Measurements from ENCODE around the gene TAPT1. TPM values are rescaled to one million over a fixed set of nuclear protein-coding genes. Genes with fewer than 3 reads are reported as not detected.

Gene TAPT1
- total RNA-seq, 1 donor from 2014 or later, result 25.3 TPM

GRCh38 chr4:16257611-16258010, 31.3 kb upstream of the TAPT1 start:
- Histone ChIP-seq H3K4me3 (ENCODE audit: insufficient read depth, low read depth, low read length) (no peak overlapping the region), H3K4me1 (ENCODE audit: insufficient read depth, low read length) (peaks cover 12% of the 10 kb centered on the region), H3K79me2 (ENCODE audit: insufficient read depth, low read length) (no peaks in the 10 kb centered on the region), H3K9me3 (ENCODE audit: insufficient read depth, low read depth, low read length) (no peaks in the 10 kb centered on the region), H3K36me3 (ENCODE audit: insufficient read depth, low read length) (no peaks in the 10 kb centered on the region), H3K27ac (ENCODE audit: low read depth, low read length) (no peak overlapping the region), H3K27me3 (ENCODE audit: insufficient read depth, low read length) (no peaks in the 10 kb centered on the region), H4K20me1 (ENCODE audit: insufficient read depth, low read length) (no peaks in the 10 kb centered on the region), H2AFZ (ENCODE audit: low read depth, low read length) (no peak overlapping the region), H3K9ac (ENCODE audit: low read length) (no peak overlapping the region), H3K4me2 (ENCODE audit: low read length) (no peak overlapping the region)
- TF ChIP-seq CTCF (IDR thresholded peaks at IDR 0.05; ENCODE audit: insufficient read depth, low read depth, low read length) (no peak), EZH2 (IDR thresholded peaks at IDR 0.05; ENCODE audit: insufficient read depth, low read length) (no peak)
- Mint-ChIP-seq H3K36me3 (ENCODE audit: low read depth, unreplicated experiment) (peaks cover 4% of the 10 kb centered on the region), H3K27ac (ENCODE audit: unreplicated experiment) (peak overlapping the region; percentile 54), H3K4me3 (ENCODE audit: unreplicated experiment) (no peak overlapping the region), H3K9me3 (ENCODE audit: unreplicated experiment) (no peaks in the 10 kb centered on the region), H3K4me1 (ENCODE audit: low read depth, unreplicated experiment) (peaks cover 19% of the 10 kb centered on the region), H3K27me3 (ENCODE audit: low read depth, unreplicated experiment) (no peaks in the 10 kb centered on the region)
- FAIRE-seq (no peak), DNase-seq (ENCODE audit: low read depth) (no peak)

- TF ChIP-seq EZH2 (IDR thresholded peaks at IDR 0.05; ENCODE audit: insufficient read depth, low read length) (no peak), CTCF (IDR thresholded peaks at IDR 0.05; ENCODE audit: insufficient read depth, low read depth, low read length) (no peak)
- Histone ChIP-seq H3K27ac (ENCODE audit: low read depth, low read length) (no peak overlapping the region), H3K9me3 (ENCODE audit: insufficient read depth, low read depth, low read length) (no peaks in the 10 kb centered on the region), H4K20me1 (ENCODE audit: insufficient read depth, low read length) (no peaks in the 10 kb centered on the region), H3K4me2 (ENCODE audit: low read length) (no peak overlapping the region), H3K36me3 (ENCODE audit: insufficient read depth, low read length) (no peaks in the 10 kb centered on the region), H3K9ac (ENCODE audit: low read length) (no peak overlapping the region), H2AFZ (ENCODE audit: low read depth, low read length) (no peak overlapping the region), H3K4me3 (ENCODE audit: insufficient read depth, low read depth, low read length) (no peak overlapping the region), H3K79me2 (ENCODE audit: insufficient read depth, low read length) (no peaks in the 10 kb centered on the region), H3K4me1 (ENCODE audit: insufficient read depth, low read length) (peaks cover 12% of the 10 kb centered on the region), H3K27me3 (ENCODE audit: insufficient read depth, low read length) (no peaks in the 10 kb centered on the region)
- H3K4me3 Mint-ChIP-seq (ENCODE audit: unreplicated experiment), result no peak overlapping the region
- peaks cover 21% of the 10 kb centered on the region for H3K4me1 Mint-ChIP-seq (ENCODE audit: low read depth, unreplicated experiment)
- DNase-seq (ENCODE audit: low read depth) (no peak), FAIRE-seq (no peak)
- H3K27ac Mint-ChIP-seq (ENCODE audit: unreplicated experiment), result no peak overlapping the region
- H3K36me3 Mint-ChIP-seq (ENCODE audit: low read depth, unreplicated experiment), result peaks cover 4% of the 10 kb centered on the region
- H3K9me3 Mint-ChIP-seq (ENCODE audit: unreplicated experiment), result no peaks in the 10 kb centered on the region
- H3K27me3 Mint-ChIP-seq (ENCODE audit: low read depth, unreplicated experiment), result no peaks in the 10 kb centered on the region
Observed at GRCh38 chr4:16256343-16256742, 30.1 kb upstream of the TAPT1 start.

- H3K9me3 ChIP-seq (ENCODE audit: insufficient read depth, low read depth, low read length), result no peaks in the 10 kb centered on the region
- no peak overlapping the region for H3K4me2 ChIP-seq (ENCODE audit: low read length)
- no peak for FAIRE-seq
Observed at GRCh38 chr4:16255730-16256129, 29.5 kb upstream of the TAPT1 start.

More at GRCh38 chr4:16255730-16256129, 29.5 kb upstream of the TAPT1 start:
- Histone ChIP-seq H3K79me2 (ENCODE audit: insufficient read depth, low read length) (no peaks in the 10 kb centered on the region), H3K9ac (ENCODE audit: low read length) (no peak overlapping the region), H3K36me3 (ENCODE audit: insufficient read depth, low read length) (no peaks in the 10 kb centered on the region), H3K27me3 (ENCODE audit: insufficient read depth, low read length) (no peaks in the 10 kb centered on the region), H3K4me1 (ENCODE audit: insufficient read depth, low read length) (peaks cover 15% of the 10 kb centered on the region), H2AFZ (ENCODE audit: low read depth, low read length) (no peak overlapping the region), H4K20me1 (ENCODE audit: insufficient read depth, low read length) (no peaks in the 10 kb centered on the region), H3K4me3 (ENCODE audit: insufficient read depth, low read depth, low read length) (no peak overlapping the region), H3K27ac (ENCODE audit: low read depth, low read length) (no peak overlapping the region)
- Mint-ChIP-seq H3K4me3 (ENCODE audit: unreplicated experiment) (no peak overlapping the region), H3K4me1 (ENCODE audit: low read depth, unreplicated experiment) (peaks cover 24% of the 10 kb centered on the region), H3K27me3 (ENCODE audit: low read depth, unreplicated experiment) (no peaks in the 10 kb centered on the region), H3K27ac (ENCODE audit: unreplicated experiment) (no peak overlapping the region), H3K9me3 (ENCODE audit: unreplicated experiment) (no peaks in the 10 kb centered on the region), H3K36me3 (ENCODE audit: low read depth, unreplicated experiment) (peaks cover 4% of the 10 kb centered on the region)
- DNase-seq (ENCODE audit: low read depth), result no peak
- TF ChIP-seq CTCF (IDR thresholded peaks at IDR 0.05; ENCODE audit: insufficient read depth, low read depth, low read length) (no peak), EZH2 (IDR thresholded peaks at IDR 0.05; ENCODE audit: insufficient read depth, low read length) (no peak)
